IPS-NIHi7 (cell line): ENCODE data around the gene TSPAN9.
A peak's percentile ranks its signal among the peaks of the same experiment; 100 is the strongest.

ENCODE experiments used
- DNase-seq: peaks from one replicate; pipeline ENCODE4 v3.0.0; 2012; ENCODE audit warnings: mixed read lengths; ENCODE audit errors: extremely low spot score

Gene TSPAN9

GRCh38 chr12:3141339-3142321 lies 64.5 kb downstream of the TSPAN9 start:
- no peak for DNase-seq

GRCh38 chr12:3142386-3142785 lies 65.2 kb downstream of the TSPAN9 start:
- no peak for DNase-seq

- DNase-seq = no peak
These were observed 67.3 kb downstream of the TSPAN9 start for GRCh38 chr12:3144495-3144894.

GRCh38 chr12:3145033-3145432 lies 67.9 kb downstream of the TSPAN9 start:
- no peak for DNase-seq

GRCh38 chr12:3145546-3146310 lies 68.5 kb downstream of the TSPAN9 start:
- no peak for DNase-seq

GRCh38 chr12:3147260-3147659 lies 70.1 kb downstream of the TSPAN9 start:
- no peak for DNase-seq

- DNase-seq = no peak
These were observed 71.3 kb downstream of the TSPAN9 start for GRCh38 chr12:3148366-3149000.

- no peak for DNase-seq
These were observed 72.5 kb downstream of the TSPAN9 start for GRCh38 chr12:3149515-3150307.

GRCh38 chr12:3150308-3150670 lies 73.1 kb downstream of the TSPAN9 start:
- no peak for DNase-seq

- peak; percentile 51 for DNase-seq
These were observed 74.0 kb downstream of the TSPAN9 start for GRCh38 chr12:3150931-3151835.

GRCh38 chr12:3152011-3152511 lies 74.9 kb downstream of the TSPAN9 start:
- DNase-seq = peak; percentile 63

- no peak for DNase-seq
These were observed 75.7 kb downstream of the TSPAN9 start for GRCh38 chr12:3152892-3153291.

- DNase-seq = no peak
These were observed 76.8 kb downstream of the TSPAN9 start for GRCh38 chr12:3154006-3154405.

- no peak for DNase-seq
These were observed 78.7 kb downstream of the TSPAN9 start for GRCh38 chr12:3155702-3156370.

GRCh38 chr12:3157581-3158323 lies 80.6 kb downstream of the TSPAN9 start:
- no peak for DNase-seq

- no peak for DNase-seq
These were observed 81.8 kb downstream of the TSPAN9 start for GRCh38 chr12:3158851-3159465.

GRCh38 chr12:3160081-3160480 lies 82.9 kb downstream of the TSPAN9 start:
- DNase-seq = no peak

- no peak for DNase-seq
These were observed 84.7 kb downstream of the TSPAN9 start for GRCh38 chr12:3161861-3162260.
